Skeletal muscle tissue (tissue), 4 donors: Measurements from ENCODE around the gene SPATA6L. TPM values are rescaled to one million over a fixed set of nuclear protein-coding genes. Genes with fewer than 3 reads are reported as not detected.
A peak's percentile ranks its signal among the peaks of the same experiment; 100 is the strongest.
"Not testable (repeated sequence)": the region's sequence is repeated elsewhere in the genome, so short reads cannot be mapped to it uniquely, and the experiment has no call there.

Source experiments
- H3K27ac ChIP-seq: one replicate; pipeline ENCODE4 v1.7.0; 2013; ENCODE audit warnings: mild to moderate bottlenecking, low read depth, low read length, inconsistent platforms
- H3K27me3 ChIP-seq, 3 donors: one replicate each; pipeline ENCODE4 v1.7.0; 2013; ENCODE audit warnings: low read length in 3 of 3; ENCODE audit not compliant: control insufficient read depth in 3 of 3, insufficient read depth in 3 of 3
- H3K36me3 ChIP-seq, 3 donors: one replicate each; pipeline ENCODE4 v1.7.0; 2013; ENCODE audit warnings: low read length in 3 of 3; ENCODE audit not compliant: control insufficient read depth in 3 of 3, insufficient read depth in 3 of 3
- H3K4me1 ChIP-seq, 3 donors: one replicate each; pipeline ENCODE4 v1.7.0; 2013; ENCODE audit warnings: low read length in 3 of 3, mild to moderate bottlenecking in 3 of 3; ENCODE audit not compliant: control insufficient read depth in 3 of 3, insufficient read depth in 3 of 3
- H3K4me3 ChIP-seq, 3 donors: one replicate each; pipeline ENCODE4 v1.7.0; 2013; ENCODE audit warnings: low read length in 3 of 3
- H3K9ac ChIP-seq, 3 donors: one replicate each; pipeline ENCODE4 v1.7.0; 2013; ENCODE audit warnings: low read length in 3 of 3, mild to moderate bottlenecking in 3 of 3, moderate library complexity in 2 of 3, low read depth in 1 of 3
- H3K9me3 ChIP-seq, 3 donors: one replicate each; pipeline ENCODE4 v1.7.0; 2013; ENCODE audit warnings: low read length in 3 of 3; ENCODE audit not compliant: control insufficient read depth in 3 of 3
- total RNA-seq: library from RNA; depleted of rRNA; stranded (reverse); fragments of >200 nt; gene quantifications from one replicate; pipeline ENCODE4 v1.2.3, GENCODE V29; 2014
- donor health status: Osteomylitis.

The SPATA6L gene
- total RNA-seq, 1 donor from 2014 or later: 1.6 TPM

GRCh38 chr9:4617752-4618151 lies 48.5 kb downstream of the SPATA6L start:
- H3K9me3 ChIP-seq: no peaks in the 10 kb centered on the region
- H3K27me3 ChIP-seq: no peaks in the 10 kb centered on the region

GRCh38 chr9:4615778-4616177 lies 50.5 kb downstream of the SPATA6L start:
- H3K4me1 ChIP-seq: no peaks in the 10 kb centered on the region
- no peaks in the 10 kb centered on the region for H3K27me3 ChIP-seq
- no peak overlapping the region for H3K4me3 ChIP-seq
- H3K36me3 ChIP-seq: no peaks in the 10 kb centered on the region
- no peak overlapping the region for H3K9ac ChIP-seq
- H3K9me3 ChIP-seq: no peaks in the 10 kb centered on the region
- no peak overlapping the region for H3K27ac ChIP-seq

More at GRCh38 chr9:4617752-4618151, 48.5 kb downstream of the SPATA6L start:
- H3K27ac ChIP-seq: no peak overlapping the region
- no peaks in the 10 kb centered on the region for H3K4me1 ChIP-seq
- H3K4me3 ChIP-seq: no peak overlapping the region
- no peak overlapping the region for H3K9ac ChIP-seq
- H3K36me3 ChIP-seq: no peaks in the 10 kb centered on the region

GRCh38 chr9:4615251-4615650 lies 51.0 kb downstream of the SPATA6L start:
- no peaks in the 10 kb centered on the region for H3K36me3 ChIP-seq
- H3K9ac ChIP-seq: no peak overlapping the region
- no peaks in the 10 kb centered on the region for H3K9me3 ChIP-seq
- no peaks in the 10 kb centered on the region for H3K27me3 ChIP-seq
- H3K4me3 ChIP-seq: no peak overlapping the region
- no peak overlapping the region for H3K27ac ChIP-seq
- no peaks in the 10 kb centered on the region for H3K4me1 ChIP-seq

- no peak overlapping the region for H3K27ac ChIP-seq
- no peaks in the 10 kb centered on the region for H3K27me3 ChIP-seq
- no peak overlapping the region for H3K4me3 ChIP-seq
- no peak overlapping the region for H3K9ac ChIP-seq
- H3K36me3 ChIP-seq: no peaks in the 10 kb centered on the region
- no peaks in the 10 kb centered on the region for H3K9me3 ChIP-seq
- H3K4me1 ChIP-seq: no peaks in the 10 kb centered on the region
Measured at GRCh38 chr9:4614627-4615026, 51.7 kb downstream of the SPATA6L start.

GRCh38 chr9:4606033-4606432 lies 60.2 kb downstream of the SPATA6L start:
- H3K4me1 ChIP-seq, H3K9me3 ChIP-seq, H3K9ac ChIP-seq, H3K27me3 ChIP-seq, H3K4me3 ChIP-seq, H3K27ac ChIP-seq, H3K36me3 ChIP-seq: not testable (repeated sequence)

GRCh38 chr9:4604678-4605095 lies 61.6 kb downstream of the SPATA6L start:
- Histone ChIP-seq H3K4me1 (no peaks in the 10 kb centered on the region), H3K9ac (no peak overlapping the region), H3K9me3 (no peaks in the 10 kb centered on the region), H3K27ac (no peak overlapping the region), H3K36me3 (no peaks in the 10 kb centered on the region), H3K4me3 (no peak overlapping the region), H3K27me3 (no peaks in the 10 kb centered on the region)

GRCh38 chr9:4603830-4604229 lies 62.5 kb downstream of the SPATA6L start:
- Histone ChIP-seq H3K9ac (no peak overlapping the region), H3K27me3 (no peaks in the 10 kb centered on the region), H3K4me3 (no peak overlapping the region), H3K27ac (no peak overlapping the region), H3K9me3 (no peaks in the 10 kb centered on the region), H3K36me3 (no peaks in the 10 kb centered on the region), H3K4me1 (no peaks in the 10 kb centered on the region)

GRCh38 chr9:4600368-4600767 lies 65.9 kb downstream of the SPATA6L start:
- Histone ChIP-seq H3K27me3 (no peaks in the 10 kb centered on the region), H3K4me3 (no peak overlapping the region), H3K27ac (no peak overlapping the region), H3K36me3 (no peaks in the 10 kb centered on the region), H3K9ac (no peak overlapping the region), H3K9me3 (no peaks in the 10 kb centered on the region), H3K4me1 (no peaks in the 10 kb centered on the region)

- H3K4me1 ChIP-seq: no peaks in the 10 kb centered on the region
- H3K4me3 ChIP-seq: no peak overlapping the region
- no peaks in the 10 kb centered on the region for H3K36me3 ChIP-seq
- no peak overlapping the region for H3K9ac ChIP-seq
- no peaks in the 10 kb centered on the region for H3K9me3 ChIP-seq
- peak overlapping the region; percentile 66 for H3K27ac ChIP-seq
- H3K27me3 ChIP-seq: no peaks in the 10 kb centered on the region
Measured at GRCh38 chr9:4596165-4596922, 69.9 kb downstream of the SPATA6L start.

- Histone ChIP-seq H3K9ac (no peak overlapping the region), H3K9me3 (no peaks in the 10 kb centered on the region), H3K4me1 (peaks cover 0 to 5% (median 3%) of the 10 kb centered on the region in 3 donors), H3K27ac (no peak overlapping the region), H3K27me3 (no peaks in the 10 kb centered on the region), H3K4me3 (no peak overlapping the region), H3K36me3 (no peaks in the 10 kb centered on the region)
Measured at GRCh38 chr9:4594994-4595393, 71.3 kb downstream of the SPATA6L start.
